ENCODE measurements around the gene PDPN. TPM values are rescaled to one million over a fixed set of nuclear protein-coding genes. Genes with fewer than 3 reads are reported as not detected.

PDPN gene

Small RNAs within 50 kb of the gene (small RNA-seq; reads per million reads assigned to genes)
- not detected for gene RNA5SP41 (ENCODE audit: insufficient read depth)

All from neuronal stem cell (in vitro differentiated cells).